Measurements from ENCODE around the gene ANO7. TPM values are rescaled to one million over a fixed set of nuclear protein-coding genes. Genes with fewer than 3 reads are reported as not detected.

The ANO7 gene
- total RNA-seq, 1 experiment from 2014 or later, result 7.7 TPM

GRCh38 chr2:241242306-241242705, 53.8 kb downstream of the ANO7 start:
- TF ChIP-seq CTCF (IDR thresholded peaks at IDR 0.05; ENCODE audit: unreplicated experiment), result no peak

GRCh38 chr2:241244368-241244767, 55.9 kb downstream of the ANO7 start:
- Mint-ChIP-seq H3K36me3 (ENCODE audit: insufficient read depth, unreplicated experiment) (peaks cover 96% of the 10 kb centered on the region), H3K27ac (ENCODE audit: unreplicated experiment) (no peak overlapping the region), H3K27me3 (ENCODE audit: unreplicated experiment) (no peaks in the 10 kb centered on the region), H3K4me1 (ENCODE audit: low read depth, unreplicated experiment) (no peaks in the 10 kb centered on the region), H3K4me3 (ENCODE audit: low read depth, unreplicated experiment) (no peak overlapping the region), H3K9me3 (ENCODE audit: low read depth, unreplicated experiment) (no peaks in the 10 kb centered on the region)
- BruUV-seq (replicated peaks), result no TSS peak
- TF ChIP-seq CTCF (IDR thresholded peaks at IDR 0.05; ENCODE audit: unreplicated experiment), result no peak
- intact Hi-C loops (cut with micrococcal nuclease; ENCODE audit: unreplicated experiment), result no loop called here
- DNase-seq, result no peak
- CTCF ChIA-PET, result no interaction called here

More at GRCh38 chr2:241242306-241242705, 53.8 kb downstream of the ANO7 start:
- DNase-seq, result no peak
- no peaks in the 10 kb centered on the region for H3K9me3 Mint-ChIP-seq (ENCODE audit: low read depth, unreplicated experiment)
- H3K4me3 Mint-ChIP-seq (ENCODE audit: low read depth, unreplicated experiment), result no peak overlapping the region
- peak overlapping the region; percentile 50 for H3K27ac Mint-ChIP-seq (ENCODE audit: unreplicated experiment)
- no peaks in the 10 kb centered on the region for H3K4me1 Mint-ChIP-seq (ENCODE audit: low read depth, unreplicated experiment)
- peaks cover 99% of the 10 kb centered on the region for H3K36me3 Mint-ChIP-seq (ENCODE audit: insufficient read depth, unreplicated experiment)
- no TSS peak for BruUV-seq (replicated peaks)
- intact Hi-C loops (cut with micrococcal nuclease; ENCODE audit: unreplicated experiment), result no loop called here
- H3K27me3 Mint-ChIP-seq (ENCODE audit: unreplicated experiment), result no peaks in the 10 kb centered on the region
- CTCF ChIA-PET, result no interaction called here

DNA sequence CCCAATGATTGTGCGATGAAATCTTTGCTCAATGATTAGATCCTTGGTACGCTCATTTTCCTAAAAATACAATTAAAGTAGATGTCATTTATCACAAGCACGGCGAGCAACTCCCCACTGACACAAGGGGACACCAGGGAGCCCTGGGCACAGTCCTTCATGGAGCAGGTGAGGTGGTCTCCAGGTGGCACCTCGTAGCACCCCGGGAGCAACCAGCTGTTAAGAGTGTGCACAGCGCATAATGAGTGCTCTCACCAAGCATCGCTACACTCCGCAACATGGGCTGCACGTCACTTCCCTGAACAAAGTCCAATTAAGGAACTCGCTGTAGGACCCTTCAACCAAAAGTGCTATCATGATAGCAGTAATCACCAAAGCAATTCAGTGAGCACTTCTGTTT, 59.8 kb downstream of the ANO7 start:
- H3K4me1 Mint-ChIP-seq (ENCODE audit: low read depth, unreplicated experiment), result no peaks in the 10 kb centered on the region
- peak overlapping the region; percentile 50 for H3K27ac Mint-ChIP-seq (ENCODE audit: unreplicated experiment)
- no TSS peak for BruUV-seq (replicated peaks)
- CTCF ChIA-PET, result no interaction called here
- no peak overlapping the region for H3K4me3 Mint-ChIP-seq (ENCODE audit: low read depth, unreplicated experiment)
- no peak for DNase-seq
- H3K9me3 Mint-ChIP-seq (ENCODE audit: low read depth, unreplicated experiment), result no peaks in the 10 kb centered on the region
- intact Hi-C loops (cut with micrococcal nuclease; ENCODE audit: unreplicated experiment), result no loop called here
- no peaks in the 10 kb centered on the region for H3K27me3 Mint-ChIP-seq (ENCODE audit: unreplicated experiment)
- H3K36me3 Mint-ChIP-seq (ENCODE audit: insufficient read depth, unreplicated experiment), result peaks cover 90% of the 10 kb centered on the region
- no peak for TF ChIP-seq CTCF (IDR thresholded peaks at IDR 0.05; ENCODE audit: unreplicated experiment)

DNA sequence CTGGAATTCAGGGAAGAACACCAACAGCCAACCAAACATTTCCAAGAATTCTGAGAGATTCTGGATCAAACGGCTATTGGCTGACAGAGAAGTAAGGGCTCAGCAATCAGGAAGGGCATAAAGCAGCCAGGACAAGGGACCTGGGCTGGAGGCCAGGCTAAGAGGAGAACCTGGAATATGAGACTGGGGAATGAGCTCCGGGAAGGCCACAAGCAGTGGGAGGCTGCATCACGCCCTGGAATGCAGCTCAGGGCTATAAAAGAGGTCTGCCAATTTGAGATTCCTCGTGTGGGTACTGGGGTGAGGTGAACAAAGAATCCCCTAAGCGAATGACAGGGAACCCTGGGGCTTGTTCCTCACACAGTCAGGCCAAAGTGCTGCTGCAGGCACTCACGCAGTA, 60.4 kb downstream of the ANO7 start:
- no peaks in the 10 kb centered on the region for H3K4me1 Mint-ChIP-seq (ENCODE audit: low read depth, unreplicated experiment)
- H3K36me3 Mint-ChIP-seq (ENCODE audit: insufficient read depth, unreplicated experiment), result peaks cover 87% of the 10 kb centered on the region
- no peaks in the 10 kb centered on the region for H3K9me3 Mint-ChIP-seq (ENCODE audit: low read depth, unreplicated experiment)
- DNase-seq, result no peak
- CTCF ChIA-PET, result no interaction called here
- H3K27me3 Mint-ChIP-seq (ENCODE audit: unreplicated experiment), result no peaks in the 10 kb centered on the region
- BruUV-seq (replicated peaks), result no TSS peak
- intact Hi-C loops (cut with micrococcal nuclease; ENCODE audit: unreplicated experiment), result no loop called here
- TF ChIP-seq CTCF (IDR thresholded peaks at IDR 0.05; ENCODE audit: unreplicated experiment), result no peak
- peak overlapping the region; percentile 50 for H3K27ac Mint-ChIP-seq (ENCODE audit: unreplicated experiment)
- H3K4me3 Mint-ChIP-seq (ENCODE audit: low read depth, unreplicated experiment), result no peak overlapping the region

Data from Calu3 (cell line).